Aorta (tissue), 5 donors: ENCODE data around the gene NRAP. TPM values are rescaled to one million over a fixed set of nuclear protein-coding genes. Genes with fewer than 3 reads are reported as not detected.

ENCODE experiments used
- ATAC-seq: fragments of 200-7000 bp; cut with Tn5 transposase; one replicate; pipeline ENCODE4 v1.9.1; 2022; ENCODE audit warnings: moderate library complexity; ENCODE audit not compliant: low FRiP score
- DNase-seq, 2 donors: peaks; one replicate each; pipeline ENCODE4 v3.0.0-alpha.2; 2020
- H3K27ac ChIP-seq, 2 donors: one replicate each; pipeline ENCODE4 v1.5.1; 2013; ENCODE audit warnings: low read length in 2 of 2, mild to moderate bottlenecking in 2 of 2, moderate library complexity in 2 of 2, control low read depth in 1 of 2, inconsistent platforms in 1 of 2, low read depth in 1 of 2
- H3K27me3 ChIP-seq, 2 donors: one replicate each; pipeline ENCODE4 v1.6.1; 2013; ENCODE audit warnings: control low read depth in 1 of 2, low read length in 1 of 2, mild to moderate bottlenecking in 1 of 2, moderate library complexity in 1 of 2; ENCODE audit not compliant: insufficient read depth in 2 of 2, control insufficient read depth in 1 of 2
- H3K36me3 ChIP-seq, 2 donors: one replicate each; pipeline ENCODE4 v1.6.1; 2013; ENCODE audit warnings: control low read depth in 1 of 2, low read length in 1 of 2, mild to moderate bottlenecking in 1 of 2; ENCODE audit not compliant: insufficient read depth in 2 of 2, control insufficient read depth in 1 of 2
- H3K4me1 ChIP-seq, 2 donors: one replicate each; pipeline ENCODE4 v1.6.1; 2013; ENCODE audit warnings: low read length in 2 of 2, control low read depth in 1 of 2, mild to moderate bottlenecking in 1 of 2, moderate library complexity in 1 of 2; ENCODE audit not compliant: insufficient read depth in 2 of 2, control insufficient read depth in 1 of 2
- H3K4me3 ChIP-seq, 2 donors: one replicate each; pipeline ENCODE4 v1.5.1; 2013; ENCODE audit warnings: low read length in 2 of 2, control low read depth in 1 of 2, mild to moderate bottlenecking in 1 of 2
- H3K9me3 ChIP-seq: one replicate; pipeline ENCODE4 v1.6.1; 2013; ENCODE audit warnings: mild to moderate bottlenecking, low read length; ENCODE audit not compliant: control insufficient read depth
- WGBS, 2 donors: extraction: QIAGEN DNeasy Blood & Tissue Kit; methylation state at CpG; one replicate each; pipeline ENCODE4 v1.1.7; 2013; 5-methylcytosine and 5-hydroxymethylcytosine counted together
- intact Hi-C, 2 donors: fragments of 100-400 bp; cut with DNase I; formaldehyde crosslinking; loops; one replicate each; pipeline versions ENCODE4 v1.14.2 to v1.15.0; 2022
- polyA plus RNA-seq, 2 donors: library from polyadenylated mRNA; stranded (reverse); fragments of 200-250 nt; gene quantifications; one replicate each; pipeline ENCODE4 v1.2.3, GENCODE V29; 2013
- total RNA-seq, 2 donors: library from RNA; stranded (reverse); fragmentation: NEBNext Ultra II Directional; extraction: Animal tissue kit (Norgen Biotek cat#: 25700); gene quantifications; one replicate each; pipeline ENCODE4 v1.2.1, GENCODE V29; 2021
- donor health status: healthy with polysubstance abuse.
- donor health status: Bipolar disorder and iron deficiency.
- donor health status: DM: no; HTN: no; CAD: no.
- donor health status: DM: no; HTN: no; CAD: no.
- donor health status: DM: yes; HTN: yes; CAD: no.

The NRAP gene
- total and polyA plus RNA-seq, 4 donors = 0.03 to 0.88 TPM; not detected in 2

- Histone ChIP-seq H3K9me3 (peaks cover 7% of the 10 kb centered on the region), H3K27ac (no peak overlapping the region), H3K4me1 (no peaks in the 10 kb centered on the region), H3K4me3 (peak overlapping the region in 1 of 2 donors; percentile 8), H3K27me3 (no peaks in the 10 kb centered on the region), H3K36me3 (peaks cover 6 to 11% of the 10 kb centered on the region in 2 donors)
- intact Hi-C loops = no loop called here
- ATAC-seq (no peak), DNase-seq (no peak)
- 95 to 100% methylated on average over 1 of the region's 1 CpG for WGBS, 2 donors
Measured at GRCh38 chr10:113689057-113689456, 25.2 kb upstream of the NRAP start.

GRCh38 chr10:113687037-113687436 is 23.2 kb upstream of the NRAP start:
- no peak for DNase-seq
- no peak for ATAC-seq
- Histone ChIP-seq H3K27ac (no peak overlapping the region), H3K9me3 (peaks cover under 1% of the 10 kb centered on the region), H3K27me3 (no peaks in the 10 kb centered on the region), H3K4me1 (no peaks in the 10 kb centered on the region), H3K36me3 (peaks cover 0 to 6% of the 10 kb centered on the region in 2 donors), H3K4me3 (no peak overlapping the region)
- 97 to 98% methylated on average over 4 of the region's 4 CpGs for WGBS, 2 donors
- intact Hi-C loops = no loop called here

- Histone ChIP-seq H3K27me3 (no peaks in the 10 kb centered on the region), H3K36me3 (peaks cover 0 to 6% of the 10 kb centered on the region in 2 donors), H3K27ac (no peak overlapping the region), H3K9me3 (no peaks in the 10 kb centered on the region), H3K4me3 (no peak overlapping the region), H3K4me1 (no peaks in the 10 kb centered on the region)
- no peak for DNase-seq
- intact Hi-C loops = no loop called here
- no peak for ATAC-seq
- WGBS, 2 donors = 88 to 95% methylated on average over 3 of the region's 3 CpGs
Measured at GRCh38 chr10:113686028-113686427, 22.2 kb upstream of the NRAP start.

- 95 to 99% methylated on average over 2 of the region's 2 CpGs for WGBS, 2 donors
Measured at GRCh38 chr10:113683300-113683699, 19.5 kb upstream of the NRAP start.

GRCh38 chr10:113681533-113682470 is 18.0 kb upstream of the NRAP start:
- intact Hi-C loops = no loop called here
- Histone ChIP-seq H3K4me1 (no peaks in the 10 kb centered on the region), H3K27ac (no peak overlapping the region), H3K36me3 (peaks cover 0 to 2% of the 10 kb centered on the region in 2 donors), H3K9me3 (no peaks in the 10 kb centered on the region), H3K4me3 (no peak overlapping the region), H3K27me3 (no peaks in the 10 kb centered on the region)
- 74 to 78% methylated on average over 5 of the region's 5 CpGs for WGBS, 2 donors
- DNase-seq = no peak
- ATAC-seq = no peak

More at GRCh38 chr10:113683300-113683699, 19.5 kb upstream of the NRAP start:
- DNase-seq (no peak), ATAC-seq (no peak)
- intact Hi-C loops = no loop called here
- Histone ChIP-seq H3K9me3 (no peaks in the 10 kb centered on the region), H3K27ac (no peak overlapping the region), H3K4me3 (no peak overlapping the region), H3K27me3 (no peaks in the 10 kb centered on the region), H3K36me3 (peaks cover 0 to 2% of the 10 kb centered on the region in 2 donors), H3K4me1 (no peaks in the 10 kb centered on the region)

GRCh38 chr10:113680190-113681111 is 16.6 kb upstream of the NRAP start:
- no peaks in the 10 kb centered on the region for H3K27me3 ChIP-seq
- H3K27ac ChIP-seq = peak overlapping the region; percentile 53 to 84
- no peaks in the 10 kb centered on the region for H3K4me1 ChIP-seq
- peak; percentile 63 for ATAC-seq
- H3K36me3 ChIP-seq = peaks cover 0 to 2% of the 10 kb centered on the region in 2 donors
- peak; percentile 61 to 79 for DNase-seq
- no peaks in the 10 kb centered on the region for H3K9me3 ChIP-seq
- H3K4me3 ChIP-seq = peak overlapping the region; percentile 84 to 88
- WGBS, 2 donors = 3 to 5% methylated on average over 28 of the region's 28 CpGs
- intact Hi-C loops = no loop called here

- 0% methylated on average over 55 to 68 of the region's 68 CpGs for WGBS, 2 donors
- intact Hi-C loops = no loop called here
Measured at GRCh38 chr10:113679463-113680189, 15.8 kb upstream of the NRAP start, which contains the start of gene CASP7. CASP7 (plus strand) TSS chr10:113679912; CDS start chr10:113697494, 17,582 bp downstream.

GRCh38 chr10:113666682-113667252 is 2.9 kb upstream of the NRAP start:
- Histone ChIP-seq H3K4me3 (no peak overlapping the region), H3K36me3 (no peaks in the 10 kb centered on the region), H3K27me3 (no peaks in the 10 kb centered on the region), H3K9me3 (no peaks in the 10 kb centered on the region), H3K4me1 (no peaks in the 10 kb centered on the region), H3K27ac (no peak overlapping the region)
- ATAC-seq (no peak), DNase-seq (no peak)
- WGBS, 2 donors = 53 to 77% methylated on average over 5 of the region's 5 CpGs
- intact Hi-C loops = no loop called here

More at GRCh38 chr10:113679463-113680189, 15.8 kb upstream of the NRAP start, which contains the start of gene CASP7:
- peak; percentile 96 for ATAC-seq
- Histone ChIP-seq H3K4me1 (no peaks in the 10 kb centered on the region), H3K36me3 (peaks cover 0 to 2% of the 10 kb centered on the region in 2 donors), H3K9me3 (no peaks in the 10 kb centered on the region), H3K4me3 (peak within 1 kb of the TSS; percentile 84 to 88), H3K27ac (peak within 1 kb of the TSS; percentile 53 to 84), H3K27me3 (no peaks in the 10 kb centered on the region)
- peak; percentile 87 to 92 for DNase-seq
